Stimulated activated CD8-positive, alpha-beta memory T cell treated with anti-CD3 and anti-CD28 coated beads, Interleukin-2, amount 100 ng/mL, for 48 hours (primary cell): ENCODE data around the gene AGMAT.
A peak's percentile ranks its signal among the peaks of the same experiment; 100 is the strongest.

Experiments
- DNase-seq, 2 donors: peaks; one replicate each; pipeline ENCODE4 v3.0.0-alpha.2; 2020; ENCODE audit warnings: low read depth in 2 of 2

AGMAT gene

GRCh38 chr1:15524283-15525049 lies 60.4 kb downstream of the AGMAT start:
- peak; percentile 99 to 100 for DNase-seq

GRCh38 chr1:15524021-15524282 lies 60.9 kb downstream of the AGMAT start, which contains the start of gene CASP9:
TSS of gene CASP9 (minus strand) at chr1:15524215. CDS start at chr1:15524200, 15 bp downstream.
- no peak for DNase-seq

GRCh38 chr1:15523104-15524020 lies 61.5 kb downstream of the AGMAT start:
- DNase-seq: no peak

GRCh38 chr1:15522551-15522950 lies 62.3 kb downstream of the AGMAT start:
- DNase-seq: no peak
